AG09319 (cell line): Measurements from ENCODE around the gene IGFBP5.

Experiments used
- DNase-seq: peaks from one replicate; pipeline ENCODE4 v3.0.0-alpha.2; 2010; ENCODE audit warnings: low read depth; ENCODE audit errors: extremely low read depth
- TF ChIP-seq, protein P1 (sequence below): IDR thresholded peaks from 2 replicates; pipeline ENCODE4 v1.5.1; 2011; ENCODE audit warnings: low read depth, mild to moderate bottlenecking, inconsistent platforms, low read length, moderate library complexity

The IGFBP5 gene

DNA sequence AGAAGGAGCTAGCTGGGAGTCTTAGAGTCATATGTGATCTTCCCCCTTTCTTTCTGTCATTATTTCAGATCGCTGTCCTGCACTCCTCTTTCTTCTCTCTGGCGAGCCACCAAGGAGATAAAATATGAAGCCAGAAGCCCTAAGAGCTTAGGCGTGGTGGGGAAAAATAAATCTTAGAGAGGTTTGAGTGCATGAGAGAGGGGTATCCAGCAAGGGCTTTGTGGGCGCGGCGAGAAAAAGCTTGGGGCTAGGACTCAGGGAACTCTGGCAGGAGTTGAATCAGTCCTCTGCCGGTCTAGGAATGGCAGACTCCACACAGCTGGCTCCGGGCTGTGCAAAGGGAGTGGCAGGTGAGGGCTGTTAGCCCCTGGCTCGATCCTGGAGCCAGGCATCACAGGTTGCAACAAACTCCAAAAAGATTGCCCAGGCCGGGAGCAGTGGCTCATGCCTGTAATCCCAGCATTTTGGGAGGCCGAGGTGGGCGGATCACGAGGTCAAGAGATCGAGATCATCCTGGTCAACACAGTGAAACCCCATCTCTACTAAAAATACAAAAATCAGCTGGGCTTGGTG is 20.1 kb upstream of the IGFBP5 start:
- TF ChIP-seq, protein P1, sequence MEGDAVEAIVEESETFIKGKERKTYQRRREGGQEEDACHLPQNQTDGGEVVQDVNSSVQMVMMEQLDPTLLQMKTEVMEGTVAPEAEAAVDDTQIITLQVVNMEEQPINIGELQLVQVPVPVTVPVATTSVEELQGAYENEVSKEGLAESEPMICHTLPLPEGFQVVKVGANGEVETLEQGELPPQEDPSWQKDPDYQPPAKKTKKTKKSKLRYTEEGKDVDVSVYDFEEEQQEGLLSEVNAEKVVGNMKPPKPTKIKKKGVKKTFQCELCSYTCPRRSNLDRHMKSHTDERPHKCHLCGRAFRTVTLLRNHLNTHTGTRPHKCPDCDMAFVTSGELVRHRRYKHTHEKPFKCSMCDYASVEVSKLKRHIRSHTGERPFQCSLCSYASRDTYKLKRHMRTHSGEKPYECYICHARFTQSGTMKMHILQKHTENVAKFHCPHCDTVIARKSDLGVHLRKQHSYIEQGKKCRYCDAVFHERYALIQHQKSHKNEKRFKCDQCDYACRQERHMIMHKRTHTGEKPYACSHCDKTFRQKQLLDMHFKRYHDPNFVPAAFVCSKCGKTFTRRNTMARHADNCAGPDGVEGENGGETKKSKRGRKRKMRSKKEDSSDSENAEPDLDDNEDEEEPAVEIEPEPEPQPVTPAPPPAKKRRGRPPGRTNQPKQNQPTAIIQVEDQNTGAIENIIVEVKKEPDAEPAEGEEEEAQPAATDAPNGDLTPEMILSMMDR = no peak
- DNase-seq = no peak

DNA sequence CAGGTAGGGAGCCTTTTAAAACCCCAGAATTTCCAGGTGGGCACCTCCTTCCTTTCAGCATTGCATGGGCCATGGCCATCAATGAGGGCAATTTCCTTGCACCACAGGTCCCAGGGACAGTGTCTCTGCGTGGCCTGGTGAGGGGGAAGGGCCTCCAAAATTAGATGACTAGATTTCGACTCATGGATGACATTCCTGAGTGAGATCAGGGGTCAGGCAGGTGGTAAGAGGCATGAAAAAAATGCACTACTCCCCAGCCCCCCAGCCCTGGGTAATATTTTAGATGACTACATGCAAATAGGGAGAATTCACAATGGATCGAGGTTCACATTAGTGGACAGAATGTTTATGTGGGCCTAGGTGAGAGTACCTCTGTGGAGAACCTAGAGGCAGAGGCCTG is 19.0 kb upstream of the IGFBP5 start:
- DNase-seq = no peak
- TF ChIP-seq, protein P1 = no peak

DNA sequence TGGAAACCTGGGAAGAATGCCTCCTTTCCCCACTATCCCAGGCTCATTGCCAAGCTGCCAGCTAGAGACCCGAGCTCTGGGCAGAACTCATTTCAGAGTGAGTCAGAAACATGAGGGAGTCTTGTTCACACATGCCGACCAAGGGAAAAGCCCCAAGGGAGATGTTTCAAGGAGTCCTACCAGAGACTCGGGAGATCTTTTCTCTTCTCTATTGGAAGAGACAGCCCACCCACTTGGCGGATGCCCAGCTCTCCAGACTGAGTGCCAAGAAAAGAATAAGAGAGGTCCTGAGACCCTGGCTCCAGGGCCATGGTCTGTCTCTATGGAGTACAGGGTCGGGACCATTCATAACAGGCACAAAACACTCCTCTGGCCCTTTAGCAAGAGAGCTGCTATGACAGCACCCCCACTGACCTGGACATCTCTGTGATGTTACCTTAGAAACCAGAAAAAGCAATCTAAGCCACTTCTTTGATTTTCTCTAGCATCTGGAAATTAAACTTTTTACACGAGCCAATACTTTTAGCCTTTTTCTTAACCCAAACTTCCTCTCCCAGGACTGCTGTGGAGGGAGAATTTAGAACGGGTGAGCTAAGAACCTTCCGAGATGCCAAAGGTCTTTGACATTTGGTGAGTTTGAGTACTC is 18.5 kb upstream of the IGFBP5 start:
- TF ChIP-seq, protein P1 = no peak
- DNase-seq = peak; percentile 52

DNA sequence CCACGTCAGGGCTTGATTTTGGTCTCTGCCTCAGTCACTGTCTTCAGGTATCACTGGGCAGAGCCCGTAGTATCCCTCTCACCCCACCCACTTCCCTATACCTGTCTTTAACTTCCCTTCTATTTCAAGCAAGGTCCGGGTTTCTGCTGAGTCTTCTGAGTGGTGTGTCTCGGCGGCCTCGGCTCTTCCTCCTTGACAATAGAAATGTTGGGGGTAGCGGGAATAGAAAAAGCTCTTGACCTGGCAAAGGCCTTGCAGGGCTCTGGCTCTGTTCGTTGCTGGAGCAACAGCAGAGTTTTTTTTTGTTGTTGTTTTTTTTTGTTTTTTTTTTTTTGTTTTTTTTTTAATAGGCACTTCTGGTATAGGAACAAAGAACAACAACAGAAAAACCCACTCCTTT is 16.0 kb upstream of the IGFBP5 start:
- TF ChIP-seq, protein P1 = no peak
- DNase-seq = no peak

DNA sequence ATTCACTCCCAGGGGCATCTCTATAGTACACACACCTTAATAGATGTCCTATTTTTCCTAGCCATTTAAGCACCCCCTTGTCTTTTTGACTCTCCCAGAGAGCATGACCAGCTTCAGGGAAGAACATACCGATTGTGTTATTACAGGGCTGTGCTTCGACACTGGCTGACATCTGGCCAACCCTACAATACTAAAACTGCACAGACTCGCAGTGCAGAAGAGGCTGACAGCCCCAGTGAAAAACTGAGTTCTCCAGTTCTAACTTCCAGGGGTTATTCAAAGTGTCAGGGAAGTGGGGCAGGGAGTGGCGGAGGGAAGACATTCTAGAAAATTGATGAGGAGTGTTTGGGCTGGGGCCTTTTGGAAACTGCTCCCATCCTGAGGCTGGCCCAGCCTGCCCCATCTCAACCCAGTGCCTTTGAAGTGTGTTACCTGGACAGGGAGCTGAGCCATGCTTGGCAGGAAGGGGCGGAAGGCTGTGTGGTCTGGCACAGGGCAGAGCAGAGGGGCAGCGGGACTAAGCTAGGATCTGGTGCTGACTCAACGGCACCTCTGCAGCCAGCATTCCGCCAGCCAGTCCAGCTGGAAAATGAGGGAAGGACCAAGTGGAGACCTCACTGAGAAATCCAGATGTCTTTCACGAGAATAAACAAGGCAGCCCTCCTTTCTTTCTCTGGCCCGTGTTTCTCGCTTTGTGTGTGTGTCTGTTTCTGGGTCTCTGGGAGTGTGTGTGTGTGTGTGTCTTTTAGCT is 15.4 kb upstream of the IGFBP5 start:
- no peak for DNase-seq
- TF ChIP-seq, protein P1 = no peak

DNA sequence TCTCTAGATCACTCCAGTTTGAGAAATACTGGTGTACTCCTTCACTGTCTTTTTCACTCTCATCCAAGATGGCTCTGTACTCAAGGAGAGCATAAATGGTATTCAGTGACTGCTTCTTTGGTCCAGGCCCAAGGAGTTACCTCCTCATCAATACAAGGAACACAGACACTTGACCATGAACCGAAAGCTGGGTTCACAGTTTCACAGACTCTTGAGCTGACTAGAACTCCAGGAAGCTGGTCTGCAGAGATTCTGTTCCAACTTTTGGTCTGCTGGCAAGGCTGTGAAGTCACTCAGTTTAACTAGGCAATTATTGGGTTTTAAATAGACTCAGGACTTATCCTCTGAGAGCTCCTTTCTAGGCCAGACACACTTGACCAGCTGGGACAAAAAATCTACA is 7.4 kb upstream of the IGFBP5 start:
- TF ChIP-seq, protein P1 = no peak
- no peak for DNase-seq

DNA sequence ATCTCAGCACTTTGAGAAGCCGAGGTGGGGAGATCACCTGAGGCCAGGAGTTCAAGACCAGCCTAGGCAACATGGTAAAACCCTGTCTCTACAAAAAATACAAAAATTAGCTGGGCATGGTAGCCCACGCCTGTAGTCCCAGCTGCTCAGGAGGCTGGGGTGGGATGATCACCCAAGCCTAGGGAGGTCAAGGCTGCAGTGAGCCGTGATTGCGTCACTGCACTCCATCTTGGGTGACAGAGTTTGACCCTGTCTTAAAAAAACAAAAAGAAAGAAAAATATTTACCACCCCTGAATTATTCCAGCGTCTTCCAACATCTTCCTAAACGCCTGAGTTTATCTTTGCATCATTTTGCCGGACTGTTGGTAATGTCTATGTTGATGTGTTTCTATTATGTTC is 6.2 kb upstream of the IGFBP5 start:
- DNase-seq = no peak
- TF ChIP-seq, protein P1 = no peak
